HepG2 (cell line): Measurements from ENCODE around the gene ASTE1. TPM values are rescaled to one million over a fixed set of nuclear protein-coding genes. Genes with fewer than 3 reads are reported as not detected.

Experiments used
- ATF3 ChIP-seq: sonication (generic); formaldehyde crosslinking; IDR thresholded peaks from 2 replicates; pipeline ENCODE4 v1.4.0; 2020; ENCODE audit warnings: missing genetic modification reagents
- HINFP ChIP-seq: sonication (generic); formaldehyde crosslinking; IDR thresholded peaks from 2 replicates; pipeline ENCODE4 v1.4.0; 2020; ENCODE audit warnings: low read depth, mild to moderate bottlenecking, missing genetic modification reagents
- HNF1B ChIP-seq: sonication (generic); formaldehyde crosslinking; IDR thresholded peaks from 2 replicates; pipeline ENCODE4 v1.5.1; 2020; ENCODE audit warnings: mild to moderate bottlenecking, moderate library complexity, missing genetic modification reagents
- PAWR ChIP-seq: sonication (generic); formaldehyde crosslinking; IDR thresholded peaks from 2 replicates; pipeline ENCODE4 v1.4.0; 2020; ENCODE audit warnings: missing genetic modification reagents, mild to moderate bottlenecking, borderline replicate concordance
- PCBP2 ChIP-seq: fragments of 200-400 bp; formaldehyde crosslinking; optimal IDR thresholded peaks from 2 replicates; pipeline ENCODE3; 2018; ENCODE audit warnings: low read length, low read depth; ENCODE audit not compliant: poor library complexity, severe bottlenecking
- ZBTB46 ChIP-seq: sonication (generic); formaldehyde crosslinking; IDR thresholded peaks from 2 replicates; pipeline ENCODE4 v1.4.0; 2020; ENCODE audit warnings: mild to moderate bottlenecking, missing genetic modification reagents, borderline replicate concordance
- ZNF253 ChIP-seq: sonication (generic); formaldehyde crosslinking; IDR thresholded peaks from 2 replicates; pipeline ENCODE4 v1.8.0; 2022; ENCODE audit warnings: mild to moderate bottlenecking, missing genetic modification reagents, borderline replicate concordance
- ZNF367 ChIP-seq: sonication (generic); formaldehyde crosslinking; IDR thresholded peaks from 2 replicates; pipeline ENCODE4 v1.4.0; 2020; ENCODE audit warnings: missing genetic modification reagents, borderline replicate concordance
- ZNF407 ChIP-seq: sonication (generic); formaldehyde crosslinking; IDR thresholded peaks from one replicate; pipeline ENCODE4 v1.5.1; 2020; ENCODE audit warnings: mild to moderate bottlenecking, missing genetic modification reagents; ENCODE audit errors: not compliant biosample characterization
- ZNF572 ChIP-seq: sonication (generic); formaldehyde crosslinking; IDR thresholded peaks from 2 replicates; pipeline ENCODE4 v1.5.1; 2020; ENCODE audit warnings: mild to moderate bottlenecking, missing genetic modification reagents
- ZNF772 ChIP-seq: sonication (generic); formaldehyde crosslinking; IDR thresholded peaks from 2 replicates; pipeline ENCODE4 v1.5.0; 2020; ENCODE audit warnings: mild to moderate bottlenecking, missing genetic modification reagents
- ZNF850 ChIP-seq: sonication (generic); formaldehyde crosslinking; conservative IDR thresholded peaks from 2 replicates; pipeline ENCODE4 v1.9.0; 2021; ENCODE audit warnings: mild to moderate bottlenecking, missing genetic modification reagents
- ZZZ3 ChIP-seq: sonication (generic); formaldehyde crosslinking; IDR thresholded peaks from 2 replicates; pipeline ENCODE4 v1.4.0; 2020; ENCODE audit warnings: missing genetic modification reagents, mild to moderate bottlenecking, borderline replicate concordance
- polyA plus RNA-seq, 8 experiments: library from polyadenylated mRNA; depleted of rRNA in 3 of 8; stranded (reverse) in 7 of 8; unstranded in 1 of 8; fragments of >200 nt; fragmentation: Illumina TruSeq in 4 of 8; extraction: Trizol in 4 of 8; gene quantifications; 2 replicates each; pipeline versions ENCODE4 v1.2.1 to v1.2.3, GENCODE V29; 2011 to 2016; ENCODE audit warnings: low read depth in 4 of 8, missing spikeins in 1 of 8, mixed read lengths in 1 of 8; ENCODE audit not compliant: insufficient read depth in 1 of 8
- total RNA-seq, 5 experiments: library from RNA; depleted of rRNA; stranded (reverse); fragments of >200 nt; fragmentation: Illumina TruSeq; extraction: Trizol; gene quantifications; 2 replicates each; pipeline ENCODE4 v1.2.3, GENCODE V29; 2016; ENCODE audit warnings: low read depth in 1 of 5

The ASTE1 gene
- total and polyA plus RNA-seq, 2 of the 13 experiments (the other 11 are each of a cell fraction or from before 2014, with no cell fraction given) = 4.0 to 7.9 TPM

- TF ChIP-seq ZNF772 (CRISPR knock-in tag) (peak; percentile 70; the same call in 1 of the 2 replicates), ZNF253 (CRISPR knock-in tag) (0 out of 2 replicates have a peak, but pooled peaks have one; percentile 33), HNF1B (CRISPR knock-in tag) (peak; percentile 49; the same call in 1 of the 2 replicates), ATF3 (CRISPR knock-in tag) (no peak), ZNF367 (CRISPR knock-in tag) (no peak), ZZZ3 (CRISPR knock-in tag) (peak; percentile 42; the same call in 1 of the 2 replicates), ZNF407 (CRISPR knock-in tag) (no peak), PAWR (peak; percentile 85), ZNF850 (CRISPR knock-in tag) (no peak), HINFP (CRISPR knock-in tag) (0 out of 2 replicates have a peak, but pooled peaks have one; percentile 55), ZBTB46 (0 out of 2 replicates have a peak, but pooled peaks have one; percentile 68), PCBP2 (no peak), ZNF572 (no peak)
These were observed at the start of gene ASTE1, which contains the start of gene NEK11 (continued) for GRCh38 chr3:131026321-131027151.
